ENCODE measurements around the gene KIF5C. TPM values are rescaled to one million over a fixed set of nuclear protein-coding genes. Genes with fewer than 3 reads are reported as not detected.

KIF5C gene
- polyA plus RNA-seq, 1 experiment: 0.17 TPM

GRCh38 chr2:148999451-148999921 lies 124.5 kb downstream of the KIF5C start:
- Histone ChIP-seq H3K27me3 (ENCODE audit: control insufficient read depth, insufficient read depth, low read length) (peaks cover 2% of the 10 kb centered on the region), H3K4me3 (ENCODE audit: low read depth, low read length) (no peak overlapping the region), H3K36me3 (ENCODE audit: control insufficient read depth, insufficient read depth, low read length) (no peaks in the 10 kb centered on the region)
- ChIA-PET POLR2A (no interaction called here), CTCF (interaction anchor here (0.7 to 1.2 kb wide), 2 partner anchors 9 to 680 kb away, joined by 4 to 5 read pairs; no protein-coding TSS in a partner anchor)
- no peak for TF ChIP-seq CTCF (IDR thresholded peaks at IDR 0.05; ENCODE audit: insufficient read depth, low read depth, low read length)
- no peak for DNase-seq (ENCODE audit: low read depth)

GRCh38 chr2:149000158-149000938 lies 125.3 kb downstream of the KIF5C start:
- ChIA-PET POLR2A (no interaction called here), CTCF (interaction anchor here (0.6 to 1.3 kb wide), 4 partner anchors 9 to 1062 kb away, joined by 3 to 5 read pairs (median 4); no protein-coding TSS in a partner anchor)
- no peak for DNase-seq (ENCODE audit: low read depth)
- Histone ChIP-seq H3K36me3 (ENCODE audit: control insufficient read depth, insufficient read depth, low read length) (no peaks in the 10 kb centered on the region), H3K27me3 (ENCODE audit: control insufficient read depth, insufficient read depth, low read length) (peaks cover 2% of the 10 kb centered on the region), H3K4me3 (ENCODE audit: low read depth, low read length) (no peak overlapping the region)
- no peak for TF ChIP-seq CTCF (IDR thresholded peaks at IDR 0.05; ENCODE audit: insufficient read depth, low read depth, low read length)

GRCh38 chr2:149001496-149001895 lies 126.5 kb downstream of the KIF5C start:
- no peak for DNase-seq (ENCODE audit: low read depth)
- POLR2A ChIA-PET: no interaction called here
- no peaks in the 10 kb centered on the region for H3K36me3 ChIP-seq (ENCODE audit: control insufficient read depth, insufficient read depth, low read length)
- CTCF ChIA-PET: interaction anchor here (0.8 to 1.9 kb wide), 3 partner anchors 11 to 1011 kb away, joined by 3 to 8 read pairs (median 4); no protein-coding TSS in a partner anchor
- TF ChIP-seq CTCF (IDR thresholded peaks at IDR 0.05; ENCODE audit: insufficient read depth, low read depth, low read length): no peak
- H3K27me3 ChIP-seq (ENCODE audit: control insufficient read depth, insufficient read depth, low read length): peaks cover 4% of the 10 kb centered on the region
- H3K4me3 ChIP-seq (ENCODE audit: low read depth, low read length): no peak overlapping the region

GRCh38 chr2:149002378-149002890 lies 127.4 kb downstream of the KIF5C start:
- TF ChIP-seq CTCF (IDR thresholded peaks at IDR 0.05; ENCODE audit: insufficient read depth, low read depth, low read length): no peak
- H3K4me3 ChIP-seq (ENCODE audit: low read depth, low read length): peak overlapping the region; percentile 26
- ChIA-PET CTCF (interaction anchor here (1.1 to 1.9 kb wide), 4 partner anchors 12 to 570 kb away, joined by 3 to 8 read pairs (median 4); no protein-coding TSS in a partner anchor), POLR2A (no interaction called here)
- DNase-seq (ENCODE audit: low read depth): no peak
- no peaks in the 10 kb centered on the region for H3K36me3 ChIP-seq (ENCODE audit: control insufficient read depth, insufficient read depth, low read length)
- H3K27me3 ChIP-seq (ENCODE audit: control insufficient read depth, insufficient read depth, low read length): peaks cover 4% of the 10 kb centered on the region
